ENCODE data around the gene PRKN. TPM values are rescaled to one million over a fixed set of nuclear protein-coding genes. Genes with fewer than 3 reads are reported as not detected.

PRKN gene
- total RNA-seq, 6 experiments from 2014 or later = 0.32 TPM; not detected in 5

GRCh38 chr6:161378115-161378514, 1349.5 kb downstream of the PRKN start:
- peaks cover 5% of the 10 kb centered on the region for H3K27me3 Mint-ChIP-seq (ENCODE audit: insufficient read depth)
- H3K27ac Mint-ChIP-seq = no peak overlapping the region
- H3K36me3 Mint-ChIP-seq (ENCODE audit: low read depth) = no peaks in the 10 kb centered on the region
- 0 out of 2 replicates have a peak, but pooled peaks cover 5% of the 10 kb centered on the region for H3K4me1 Mint-ChIP-seq (ENCODE audit: low read depth)
- no peak overlapping the region for H3K4me3 Mint-ChIP-seq
- TF ChIP-seq CTCF (IDR thresholded peaks at IDR 0.05) = no peak
- no peak for DNase-seq
- H3K9me3 Mint-ChIP-seq = no peaks in the 10 kb centered on the region

GRCh38 chr6:161377116-161377515, 1350.5 kb downstream of the PRKN start:
- no peak overlapping the region for H3K4me3 Mint-ChIP-seq
- TF ChIP-seq CTCF (IDR thresholded peaks at IDR 0.05) = no peak
- DNase-seq = no peak
- 0 out of 2 replicates have a peak, but pooled peaks cover 5% of the 10 kb centered on the region for H3K4me1 Mint-ChIP-seq (ENCODE audit: low read depth)
- no peaks in the 10 kb centered on the region for H3K36me3 Mint-ChIP-seq (ENCODE audit: low read depth)
- no peak overlapping the region for H3K27ac Mint-ChIP-seq
- no peaks in the 10 kb centered on the region for H3K9me3 Mint-ChIP-seq
- H3K27me3 Mint-ChIP-seq (ENCODE audit: insufficient read depth) = peaks cover 2% of the 10 kb centered on the region

GRCh38 chr6:161376367-161376766, 1351.2 kb downstream of the PRKN start:
- DNase-seq = no peak
- Mint-ChIP-seq H3K4me3 (no peak overlapping the region), H3K27ac (no peak overlapping the region; the same call in 1 of the 2 replicates), H3K36me3 (ENCODE audit: low read depth) (no peaks in the 10 kb centered on the region), H3K27me3 (ENCODE audit: insufficient read depth) (no peaks in the 10 kb centered on the region; the same call in none of the 2 replicates), H3K4me1 (ENCODE audit: low read depth) (0 out of 2 replicates have a peak, but pooled peaks cover 5% of the 10 kb centered on the region), H3K9me3 (no peaks in the 10 kb centered on the region)
- no peak for TF ChIP-seq CTCF (IDR thresholded peaks at IDR 0.05)

- Mint-ChIP-seq H3K36me3 (ENCODE audit: low read depth) (no peaks in the 10 kb centered on the region), H3K9me3 (no peaks in the 10 kb centered on the region), H3K27ac (no peak overlapping the region), H3K4me1 (ENCODE audit: low read depth) (0 out of 2 replicates have a peak, but pooled peaks cover 5% of the 10 kb centered on the region), H3K27me3 (ENCODE audit: insufficient read depth) (no peaks in the 10 kb centered on the region; the same call in none of the 2 replicates), H3K4me3 (no peak overlapping the region)
- no peak for DNase-seq
- peak; percentile 32; the same call in 1 of the 2 replicates for TF ChIP-seq CTCF (IDR thresholded peaks at IDR 0.05)
Observed at GRCh38 chr6:161374971-161375873, 1352.3 kb downstream of the PRKN start.

- peak; percentile 98 for TF ChIP-seq CTCF (IDR thresholded peaks at IDR 0.05)
- Mint-ChIP-seq H3K9me3 (no peaks in the 10 kb centered on the region), H3K27ac (no peak overlapping the region), H3K4me1 (ENCODE audit: low read depth) (peaks cover 6% of the 10 kb centered on the region), H3K4me3 (no peak overlapping the region), H3K27me3 (ENCODE audit: insufficient read depth) (no peaks in the 10 kb centered on the region; the same call in none of the 2 replicates), H3K36me3 (ENCODE audit: low read depth) (no peaks in the 10 kb centered on the region)
- peak; percentile 47 for DNase-seq
Observed at GRCh38 chr6:161373905-161374451, 1353.6 kb downstream of the PRKN start.
